ENCODE data around the gene C11orf98. TPM values are rescaled to one million over a fixed set of nuclear protein-coding genes. Genes with fewer than 3 reads are reported as not detected.

C11orf98 gene
- total and polyA plus RNA-seq, 2 of the 13 experiments (the other 11 are each of a cell fraction or from before 2014, with no cell fraction given) = 30.4 to 91.8 TPM

DNA sequence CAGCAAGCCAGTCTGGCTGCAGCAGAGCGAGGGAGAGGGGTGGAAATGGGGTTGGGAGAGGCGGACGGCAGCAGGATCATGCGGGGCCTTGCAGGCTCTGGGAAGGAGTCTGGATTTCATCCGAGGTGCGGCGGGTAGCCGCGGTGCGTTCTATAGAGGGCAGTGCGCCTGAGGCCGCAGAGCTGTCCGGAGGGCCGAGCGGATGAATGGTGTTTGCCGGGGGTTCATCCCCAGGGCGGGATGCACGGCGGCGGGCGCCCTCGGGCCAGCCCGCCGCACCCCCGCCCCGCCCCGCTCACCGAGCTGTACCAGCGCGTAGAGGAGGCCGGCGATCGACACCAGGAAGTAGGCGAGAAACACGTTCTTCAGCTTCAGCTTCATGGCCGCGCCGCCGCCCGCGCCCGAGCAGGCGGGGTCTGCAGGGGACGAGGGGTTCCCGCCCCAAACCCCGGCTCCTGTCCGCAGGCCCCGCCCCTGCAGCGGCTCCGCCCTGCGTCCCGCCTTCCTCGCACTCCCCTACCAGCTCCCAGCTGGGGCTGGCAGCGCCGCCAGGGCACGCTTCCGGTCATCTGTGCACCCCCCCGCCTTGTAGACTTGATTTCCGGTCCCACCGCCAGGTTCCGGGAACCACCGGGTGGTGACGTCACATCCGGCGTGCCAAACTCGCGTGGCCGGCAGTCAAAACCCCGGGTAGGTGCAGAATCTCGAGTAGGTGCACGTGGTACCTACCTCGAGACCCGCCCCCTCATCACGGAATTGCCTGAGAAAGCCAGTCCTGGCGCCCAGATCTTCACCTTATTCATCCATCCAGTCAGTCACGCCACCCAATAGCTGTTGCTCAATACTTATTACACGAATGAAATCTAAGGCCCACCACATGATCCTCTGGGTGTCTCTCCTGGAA lies 43.2 kb downstream of the C11orf98 start, which contains the start of gene B3GAT3 (continued):
- TF ChIP-seq, protein P1, sequence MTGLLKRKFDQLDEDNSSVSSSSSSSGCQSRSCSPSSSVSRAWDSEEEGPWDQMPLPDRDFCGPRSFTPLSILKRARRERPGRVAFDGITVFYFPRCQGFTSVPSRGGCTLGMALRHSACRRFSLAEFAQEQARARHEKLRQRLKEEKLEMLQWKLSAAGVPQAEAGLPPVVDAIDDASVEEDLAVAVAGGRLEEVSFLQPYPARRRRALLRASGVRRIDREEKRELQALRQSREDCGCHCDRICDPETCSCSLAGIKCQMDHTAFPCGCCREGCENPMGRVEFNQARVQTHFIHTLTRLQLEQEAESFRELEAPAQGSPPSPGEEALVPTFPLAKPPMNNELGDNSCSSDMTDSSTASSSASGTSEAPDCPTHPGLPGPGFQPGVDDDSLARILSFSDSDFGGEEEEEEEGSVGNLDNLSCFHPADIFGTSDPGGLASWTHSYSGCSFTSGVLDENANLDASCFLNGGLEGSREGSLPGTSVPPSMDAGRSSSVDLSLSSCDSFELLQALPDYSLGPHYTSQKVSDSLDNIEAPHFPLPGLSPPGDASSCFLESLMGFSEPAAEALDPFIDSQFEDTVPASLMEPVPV (CRISPR knock-in tag; IDR thresholded peaks at IDR 0.05) = peak; percentile 75; the same call in 1 of the 2 replicates
- TF ChIP-seq, protein P2, sequence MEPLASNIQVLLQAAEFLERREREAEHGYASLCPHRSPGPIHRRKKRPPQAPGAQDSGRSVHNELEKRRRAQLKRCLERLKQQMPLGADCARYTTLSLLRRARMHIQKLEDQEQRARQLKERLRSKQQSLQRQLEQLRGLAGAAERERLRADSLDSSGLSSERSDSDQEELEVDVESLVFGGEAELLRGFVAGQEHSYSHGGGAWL (CRISPR knock-in tag; IDR thresholded peaks at IDR 0.05) = peak; percentile 96
- TF ChIP-seq ZNF674 (CRISPR knock-in tag; IDR thresholded peaks at IDR 0.05; ENCODE audit: low read depth) (0 out of 2 replicates have a peak, but pooled peaks have one; percentile 71), ZBTB21 (CRISPR knock-in tag; IDR thresholded peaks at IDR 0.05) (peak; percentile 67), KDM3A (CRISPR knock-in tag; IDR thresholded peaks at IDR 0.05; ENCODE audit: low read depth) (peak; percentile 77; the same call in 1 of the 2 replicates), KMT2B (CRISPR knock-in tag; IDR thresholded peaks at IDR 0.05) (peak; percentile 64; the same call in 1 of the 2 replicates), ZNF619 (CRISPR knock-in tag; IDR thresholded peaks at IDR 0.05) (no peak; the same call in 1 of the 2 replicates), DNMT1 (CRISPR knock-in tag; IDR thresholded peaks at IDR 0.05) (no peak; the same call in 1 of the 2 replicates), AGO1 (IDR thresholded peaks at IDR 0.05; ENCODE audit: low read depth, low read length, poor library complexity, severe bottlenecking) (peak; percentile 95), ZNF337 (CRISPR knock-in tag; IDR thresholded peaks at IDR 0.05; ENCODE audit: borderline replicate concordance, low read depth) (peak; percentile 84; the same call in 1 of the 2 replicates), ZNF274 (CRISPR knock-in tag; IDR thresholded peaks at IDR 0.05) (peak; percentile 88), YEATS4 (CRISPR knock-in tag; IDR thresholded peaks at IDR 0.05; ENCODE audit: borderline replicate concordance) (peak; percentile 79; the same call in 1 of the 2 replicates), CBX1 (IDR thresholded peaks at IDR 0.05; ENCODE audit: low read depth) (no peak), ZNF644 (CRISPR knock-in tag; IDR thresholded peaks at IDR 0.05; ENCODE audit: low read depth) (no peak), EHMT2 (IDR thresholded peaks at IDR 0.05; ENCODE audit: borderline replicate concordance, low read depth, low read length) (no peak), HDAC6 (IDR thresholded peaks at IDR 0.05; ENCODE audit: low read depth, low read length) (no peak), IRF2 (CRISPR knock-in tag; IDR thresholded peaks at IDR 0.05) (peak; percentile 85; the same call in 1 of the 2 replicates)
- TF ChIP-seq, protein P3, sequence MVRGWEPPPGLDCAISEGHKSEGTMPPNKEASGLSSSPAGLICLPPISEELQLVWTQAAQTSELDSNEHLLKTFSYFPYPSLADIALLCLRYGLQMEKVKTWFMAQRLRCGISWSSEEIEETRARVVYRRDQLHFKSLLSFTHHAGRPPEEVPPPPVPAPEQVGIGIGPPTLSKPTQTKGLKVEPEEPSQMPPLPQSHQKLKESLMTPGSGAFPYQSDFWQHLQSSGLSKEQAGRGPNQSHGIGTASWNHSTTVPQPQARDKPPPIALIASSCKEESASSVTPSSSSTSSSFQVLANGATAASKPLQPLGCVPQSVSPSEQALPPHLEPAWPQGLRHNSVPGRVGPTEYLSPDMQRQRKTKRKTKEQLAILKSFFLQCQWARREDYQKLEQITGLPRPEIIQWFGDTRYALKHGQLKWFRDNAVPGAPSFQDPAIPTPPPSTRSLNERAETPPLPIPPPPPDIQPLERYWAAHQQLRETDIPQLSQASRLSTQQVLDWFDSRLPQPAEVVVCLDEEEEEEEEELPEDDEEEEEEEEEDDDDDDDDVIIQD (CRISPR knock-in tag; IDR thresholded peaks at IDR 0.05; ENCODE audit: low read depth) = peak; percentile 35; the same call in 1 of the 2 replicates
- TF ChIP-seq, protein P4, sequence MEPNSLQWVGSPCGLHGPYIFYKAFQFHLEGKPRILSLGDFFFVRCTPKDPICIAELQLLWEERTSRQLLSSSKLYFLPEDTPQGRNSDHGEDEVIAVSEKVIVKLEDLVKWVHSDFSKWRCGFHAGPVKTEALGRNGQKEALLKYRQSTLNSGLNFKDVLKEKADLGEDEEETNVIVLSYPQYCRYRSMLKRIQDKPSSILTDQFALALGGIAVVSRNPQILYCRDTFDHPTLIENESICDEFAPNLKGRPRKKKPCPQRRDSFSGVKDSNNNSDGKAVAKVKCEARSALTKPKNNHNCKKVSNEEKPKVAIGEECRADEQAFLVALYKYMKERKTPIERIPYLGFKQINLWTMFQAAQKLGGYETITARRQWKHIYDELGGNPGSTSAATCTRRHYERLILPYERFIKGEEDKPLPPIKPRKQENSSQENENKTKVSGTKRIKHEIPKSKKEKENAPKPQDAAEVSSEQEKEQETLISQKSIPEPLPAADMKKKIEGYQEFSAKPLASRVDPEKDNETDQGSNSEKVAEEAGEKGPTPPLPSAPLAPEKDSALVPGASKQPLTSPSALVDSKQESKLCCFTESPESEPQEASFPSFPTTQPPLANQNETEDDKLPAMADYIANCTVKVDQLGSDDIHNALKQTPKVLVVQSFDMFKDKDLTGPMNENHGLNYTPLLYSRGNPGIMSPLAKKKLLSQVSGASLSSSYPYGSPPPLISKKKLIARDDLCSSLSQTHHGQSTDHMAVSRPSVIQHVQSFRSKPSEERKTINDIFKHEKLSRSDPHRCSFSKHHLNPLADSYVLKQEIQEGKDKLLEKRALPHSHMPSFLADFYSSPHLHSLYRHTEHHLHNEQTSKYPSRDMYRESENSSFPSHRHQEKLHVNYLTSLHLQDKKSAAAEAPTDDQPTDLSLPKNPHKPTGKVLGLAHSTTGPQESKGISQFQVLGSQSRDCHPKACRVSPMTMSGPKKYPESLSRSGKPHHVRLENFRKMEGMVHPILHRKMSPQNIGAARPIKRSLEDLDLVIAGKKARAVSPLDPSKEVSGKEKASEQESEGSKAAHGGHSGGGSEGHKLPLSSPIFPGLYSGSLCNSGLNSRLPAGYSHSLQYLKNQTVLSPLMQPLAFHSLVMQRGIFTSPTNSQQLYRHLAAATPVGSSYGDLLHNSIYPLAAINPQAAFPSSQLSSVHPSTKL (CRISPR knock-in tag; IDR thresholded peaks at IDR 0.05) = peak; percentile 74
- TF ChIP-seq, protein P5, sequence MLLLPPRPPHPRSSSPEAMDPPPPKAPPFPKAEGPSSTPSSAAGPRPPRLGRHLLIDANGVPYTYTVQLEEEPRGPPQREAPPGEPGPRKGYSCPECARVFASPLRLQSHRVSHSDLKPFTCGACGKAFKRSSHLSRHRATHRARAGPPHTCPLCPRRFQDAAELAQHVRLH (CRISPR knock-in tag; IDR thresholded peaks at IDR 0.05; ENCODE audit: borderline replicate concordance, low read depth) = peak; percentile 90

All from HepG2 (cell line).